ENCODE measurements around the gene ARSG.

ARSG gene

DNA sequence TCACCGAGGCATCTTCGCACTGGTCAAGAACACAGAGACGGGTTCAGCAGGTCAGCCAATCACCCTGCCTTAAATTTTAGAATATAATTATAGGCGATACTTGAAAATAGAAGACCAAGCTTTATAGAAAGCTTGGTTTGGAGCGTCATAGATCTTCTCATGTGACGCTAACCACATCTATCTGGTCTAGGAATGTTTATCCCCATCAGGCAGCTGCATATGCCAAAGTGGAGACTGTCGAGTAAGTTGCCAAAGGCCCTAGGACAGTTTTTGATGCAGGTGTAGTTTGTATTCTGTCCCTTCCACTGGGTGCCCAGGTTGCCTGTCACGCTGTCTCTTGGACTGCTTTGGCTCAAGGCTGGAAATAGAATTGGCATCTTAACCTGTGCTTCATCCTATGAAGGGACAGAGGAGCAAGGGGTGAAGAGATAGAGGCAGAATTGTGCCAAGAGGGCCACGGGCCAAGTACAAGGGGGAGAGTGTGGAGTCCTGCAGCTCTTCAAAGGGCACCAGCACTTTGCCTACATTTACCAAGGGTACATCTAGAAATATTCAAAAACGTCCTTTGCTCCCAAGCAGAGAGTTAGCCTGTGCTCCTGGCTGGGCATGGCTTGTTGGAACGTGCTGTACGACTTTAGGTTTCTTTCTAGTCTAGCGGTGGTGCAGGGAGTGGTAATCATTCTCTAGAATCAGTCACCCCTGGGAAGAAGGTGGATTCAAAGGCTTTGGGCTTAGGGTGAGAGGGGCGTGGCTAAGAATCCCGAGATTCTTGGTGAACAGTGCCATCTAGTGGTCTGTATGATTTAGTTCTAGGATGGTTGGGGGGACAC lies 171.3 kb downstream of the ARSG start:
- TF ChIP-seq FOXK2 (IDR thresholded peaks at IDR 0.05) (no peak), TARDBP (IDR thresholded peaks at IDR 0.05) (no peak)
- peak; percentile 72 for DNase-seq (ENCODE audit: extremely low spot score)
- CTCF ChIA-PET = interaction anchor here (0.6 to 1.0 kb wide), 5 partner anchors 18 to 290 kb away, joined by 3 to 6 read pairs (median 3); partner anchors contain the start of gene AMZ2
- POLR2A ChIA-PET = interaction anchor here (0.6 to 0.9 kb wide), 2 partner anchors 215 to 293 kb away, joined by 4 read pairs; partner anchors contain the start of gene AMZ2

DNA sequence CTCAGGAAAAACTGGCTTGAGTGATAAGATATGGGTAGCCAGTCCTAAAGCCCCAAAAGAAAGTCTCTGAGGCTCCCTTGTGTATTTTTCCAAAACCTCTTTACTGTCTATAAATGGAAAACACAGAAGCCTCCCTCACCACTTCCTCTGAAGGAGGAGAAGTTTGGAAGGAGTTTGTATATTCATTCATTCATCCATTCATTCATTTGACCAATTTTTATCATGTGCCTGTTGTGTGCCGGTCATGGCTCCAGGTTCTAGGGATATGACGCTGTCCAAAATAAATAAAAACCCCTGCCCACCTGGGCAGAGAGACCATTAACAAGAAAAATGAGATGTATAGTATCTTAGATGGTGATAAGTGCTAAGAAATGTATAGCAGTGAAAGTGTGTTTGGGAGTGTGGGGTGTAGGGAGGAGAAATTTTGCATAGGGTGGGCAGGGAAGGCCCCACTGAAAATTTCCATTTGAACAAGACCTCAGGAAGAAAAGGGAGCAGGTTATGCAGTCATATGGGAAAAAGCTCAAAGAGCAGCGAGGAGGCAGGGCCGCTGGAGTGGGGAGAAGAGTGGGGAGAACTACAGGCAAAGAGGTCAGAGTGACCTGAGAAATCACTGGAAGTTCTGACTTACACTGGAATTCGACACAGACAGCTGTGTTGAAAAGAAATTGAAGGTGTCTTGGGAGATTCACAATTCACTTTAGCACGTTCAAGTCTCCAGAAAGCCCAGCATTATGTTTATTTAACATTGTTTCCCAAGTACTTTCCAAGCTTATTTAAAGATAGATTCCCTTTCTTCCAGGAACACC lies 172.1 kb downstream of the ARSG start:
- ChIA-PET CTCF (no interaction called here), POLR2A (no interaction called here)
- DNase-seq (ENCODE audit: extremely low spot score) = no peak
- TF ChIP-seq PKNOX1 (IDR thresholded peaks at IDR 0.05) = no peak
- no peak for TF ChIP-seq HDGF (IDR thresholded peaks at IDR 0.05; ENCODE audit: borderline replicate concordance)

- ChIA-PET POLR2A (interaction anchor here (0.7 to 2.3 kb wide), 3 partner anchors 10 to 44 kb away, joined by 3 to 7 read pairs (median 4); partner anchors contain the start of gene PRKAR1A), CTCF (interaction anchor here (0.7 kb wide), 1 partner anchor 150 kb away, joined by 3 read pairs; no protein-coding TSS in a partner anchor)
- DNase-seq (ENCODE audit: extremely low spot score) = no peak
- TF ChIP-seq TARDBP (IDR thresholded peaks at IDR 0.05) (no peak), FOXM1 (IDR thresholded peaks at IDR 0.05; ENCODE audit: borderline replicate concordance) (no peak), HDGF (IDR thresholded peaks at IDR 0.05; ENCODE audit: borderline replicate concordance) (no peak), ARNT (IDR thresholded peaks at IDR 0.05) (no peak), ZNF384 (IDR thresholded peaks at IDR 0.05) (no peak), FOXA1 (IDR thresholded peaks at IDR 0.05) (no peak), LEF1 (IDR thresholded peaks at IDR 0.05; ENCODE audit: borderline replicate concordance) (no peak), L3MBTL2 (conservative IDR thresholded peaks at IDR 0.05) (no peak), PKNOX1 (IDR thresholded peaks at IDR 0.05) (no peak), ELF4 (IDR thresholded peaks at IDR 0.05) (no peak), CTBP1 (IDR thresholded peaks at IDR 0.05; ENCODE audit: borderline replicate concordance) (no peak)
Measured at GRCh38 chr17:68468334-68468733, 177.0 kb downstream of the ARSG start.

- no peak for DNase-seq (ENCODE audit: extremely low spot score)
- TF ChIP-seq ZNF384 (IDR thresholded peaks at IDR 0.05) (no peak), HDGF (IDR thresholded peaks at IDR 0.05; ENCODE audit: borderline replicate concordance) (no peak)
- POLR2A ChIA-PET = interaction anchor here (2.3 kb wide), 1 partner anchor 44 kb away, joined by 7 read pairs; the partner anchor contains the start of gene PRKAR1A
- CTCF ChIA-PET = no interaction called here
Measured at GRCh38 chr17:68468788-68469187, 177.5 kb downstream of the ARSG start.
